HCT116 (cell line): ENCODE results near the gene FTSJ3. TPM values are rescaled to one million over a fixed set of nuclear protein-coding genes. Genes with fewer than 3 reads are reported as not detected.

ENCODE experiments used
- ATAC-seq: fragments of 200-7000 bp; cut with Tn5 transposase; 2 replicates; pipeline ENCODE4 v1.9.1; 2020; ENCODE audit warnings: mild to moderate bottlenecking, moderate library complexity
- BruUV-seq: library from RNA; stranded (reverse); fragments of 400-500 nt; replicated peaks from 2 replicates; lab custom pipeline; 2021; lab: Mats Ljungman, UMichigan
- CTCF ChIA-PET: fragments of 300-600 bp; sonication (Branson Sonifier 250); formaldehyde crosslinking; loops from one replicate; lab custom pipeline; 2021; ENCODE audit warnings: antibody characterized with exemption; lab: Charles Lee
- POLR2A ChIA-PET: fragments of 300-600, 350-600 bp; sonication (Branson Sonifier 250); formaldehyde crosslinking; loops from one replicate; lab custom pipeline; 2021; ENCODE audit warnings: antibody characterized with exemption; lab: Charles Lee
- RAD21 ChIA-PET, 2 experiments: fragments of 300-600 bp; sonication (Branson Sonifier 250); formaldehyde crosslinking; loops; one replicate each; lab custom pipeline; 2023; ENCODE audit warnings: low total read pairs in 2 of 2; ENCODE audit not compliant: uncharacterized antibody in 2 of 2, unreplicated experiment in 2 of 2, low non-redundant PET in 1 of 2; lab: Charles Lee
- DNase-seq: peaks from one replicate; pipeline ENCODE4 v3.0.0-alpha.2; 2010; ENCODE audit warnings: low read depth, low spot score
- H2AFZ ChIP-seq: fragments of 200-600 bp; shearing (Covaris generic), sonication (generic); 2 replicates; pipeline ENCODE4 v1.6.1; 2017; ENCODE audit warnings: low read depth, mixed run types, mixed read lengths, antibody characterized with exemption, low read length; ENCODE audit not compliant: poor library complexity, severe bottlenecking
- H3K27ac ChIP-seq: 2 replicates; pipeline ENCODE4 v1.5.1; 2012; ENCODE audit warnings: low read depth, low read length
- H3K27me3 ChIP-seq: fragments of 200-600 bp; sonication (generic); 2 replicates; pipeline ENCODE4 v1.6.1; 2016; ENCODE audit warnings: mixed run types, low read length, mixed read lengths; ENCODE audit not compliant: insufficient read depth
- H3K36me3 ChIP-seq, 2 experiments: fragments of 200-500 bp in 1 of 2; fragments of 200-600 bp in 1 of 2; sonication (Bioruptor generic) in 1 of 2; sonication (generic) in 1 of 2; 2 replicates each; pipeline versions ENCODE4 v1.5.1 to v1.6.1; 2014 to 2016; ENCODE audit warnings: low read length in 2 of 2, inconsistent platforms in 1 of 2, mixed read lengths in 1 of 2, mixed run types in 1 of 2; ENCODE audit not compliant: insufficient read depth in 2 of 2, control insufficient read depth in 1 of 2
- H3K4me1 ChIP-seq, 2 experiments: fragments of 200-600 bp in 1 of 2; sonication (generic) in 1 of 2; 2 replicates each; pipeline versions ENCODE4 v1.5.1 to v1.6.1; 2012 to 2017; ENCODE audit warnings: low read length in 2 of 2, inconsistent platforms in 1 of 2, mild to moderate bottlenecking in 1 of 2, mixed read lengths in 1 of 2, mixed run types in 1 of 2, moderate library complexity in 1 of 2; ENCODE audit not compliant: insufficient read depth in 2 of 2, control insufficient read depth in 1 of 2
- H3K4me2 ChIP-seq: fragments of 200-600 bp; sonication (generic); 2 replicates; pipeline ENCODE4 v1.6.1; 2017; ENCODE audit warnings: mixed run types, low read length, mixed read lengths
- H3K4me3 ChIP-seq, 2 experiments: fragments of 200-600 bp in 1 of 2; sonication (generic) in 1 of 2; replicated peaks in 1 of 2; 2 replicates each; pipeline ENCODE4 v1.5.1; 2011 to 2016; ENCODE audit warnings: low read length in 2 of 2, control low read depth in 1 of 2, low read depth in 1 of 2, mild to moderate bottlenecking in 1 of 2, mixed read lengths in 1 of 2, mixed run types in 1 of 2
- H3K79me2 ChIP-seq: fragments of 200-600 bp; sonication (generic); 2 replicates; pipeline ENCODE4 v1.6.1; 2017; ENCODE audit warnings: mild to moderate bottlenecking, mixed run types, low read length, moderate library complexity, mixed read lengths; ENCODE audit not compliant: insufficient read depth
- H3K9ac ChIP-seq: fragments of 200-600 bp; sonication (generic); 2 replicates; pipeline ENCODE4 v1.6.1; 2016; ENCODE audit warnings: low read length, mixed read lengths
- H3K9me2 ChIP-seq: fragments of 200-600 bp; sonication (generic), shearing (Covaris generic); 2 replicates; pipeline ENCODE4 v1.6.1; 2017; ENCODE audit warnings: mixed run types, mild to moderate bottlenecking, moderate library complexity; ENCODE audit not compliant: insufficient read depth
- H3K9me3 ChIP-seq, 2 experiments: fragments of 200-500 bp in 1 of 2; fragments of 200-600 bp in 1 of 2; sonication (Bioruptor generic) in 1 of 2; sonication (generic) in 1 of 2; 2 replicates each; pipeline ENCODE4 v1.6.1; 2014 to 2017; ENCODE audit warnings: low read length in 2 of 2, mixed read lengths in 2 of 2, inconsistent platforms in 1 of 2, low read depth in 1 of 2, mild to moderate bottlenecking in 1 of 2, mixed run types in 1 of 2, moderate library complexity in 1 of 2; ENCODE audit not compliant: control insufficient read depth in 1 of 2, insufficient read depth in 1 of 2
- H4K20me1 ChIP-seq: fragments of 200-600 bp; sonication (generic), shearing (Covaris generic); 2 replicates; pipeline ENCODE4 v1.6.1; 2017; ENCODE audit warnings: mixed run types, mild to moderate bottlenecking, moderate library complexity; ENCODE audit not compliant: insufficient read depth
- CBX3 ChIP-seq: IDR thresholded peaks from 2 replicates; pipeline ENCODE4 v1.6.1; 2012; ENCODE audit warnings: low read depth
- CEBPB ChIP-seq: IDR thresholded peaks from 2 replicates; pipeline ENCODE4 v1.6.1; 2012; ENCODE audit warnings: low read depth
- EZH2 ChIP-seq: fragments of 200-600 bp; sonication (generic); IDR thresholded peaks from 2 replicates; pipeline ENCODE4 v1.6.1; 2017; ENCODE audit warnings: antibody characterized with exemption, mixed run types
- POLR2A ChIP-seq: IDR thresholded peaks from 2 replicates; pipeline ENCODE4 v1.7.0; 2011; ENCODE audit warnings: borderline replicate concordance; ENCODE audit not compliant: insufficient read depth, insufficient read length; ENCODE audit errors: extremely low read depth
- POLR2AphosphoS5 ChIP-seq: IDR thresholded peaks from 2 replicates; pipeline ENCODE4 v1.6.1; 2011; ENCODE audit warnings: mild to moderate bottlenecking, low read depth, low read length, moderate library complexity
- SIN3A ChIP-seq: IDR thresholded peaks from 2 replicates; pipeline ENCODE4 v1.6.1; 2012; ENCODE audit warnings: low read depth
- SP1 ChIP-seq: IDR thresholded peaks from 2 replicates; pipeline ENCODE4 v1.6.1; 2012; ENCODE audit warnings: low read depth
- SRF ChIP-seq: IDR thresholded peaks from 2 replicates; pipeline ENCODE4 v1.6.1; 2012; ENCODE audit warnings: low read depth
- TCF7L2 ChIP-seq: IDR thresholded peaks from 2 replicates; pipeline ENCODE4 v1.7.0; 2011; ENCODE audit warnings: borderline replicate concordance, inconsistent platforms; ENCODE audit not compliant: insufficient read depth, insufficient read length; ENCODE audit errors: extremely low read depth
- ZNF274 ChIP-seq: fragments of 200-500 bp; sonication (Bioruptor generic); IDR thresholded peaks from 2 replicates; pipeline ENCODE4 v1.6.1; 2014; ENCODE audit warnings: mild to moderate bottlenecking, low read depth, low read length, inconsistent platforms
- intact Hi-C: fragments of 100-400 bp; cut with micrococcal nuclease; formaldehyde crosslinking; loops from 2 replicates; pipeline ENCODE4 v1.10.0; 2022
- total RNA-seq: library from RNA; stranded (reverse); gene quantifications from one replicate; pipeline ENCODE4 v1.2.1, GENCODE V29; 2021; ENCODE audit not compliant: unreplicated experiment
- TF ChIP-seq, protein P1 (sequence below), 3 experiments: fragments of 200-600 bp in 1 of 3; sonication (generic) in 1 of 3; IDR thresholded peaks in 2 of 3; conservative IDR thresholded peaks in 1 of 3; 2 replicates each; pipeline ENCODE4 v1.5.1; 2012 to 2017; ENCODE audit warnings: low read depth in 2 of 3, low read length in 2 of 3, antibody characterized with exemption in 1 of 3, borderline replicate concordance in 1 of 3, control low read depth in 1 of 3, mild to moderate bottlenecking in 1 of 3, mixed read lengths in 1 of 3, mixed run types in 1 of 3, moderate library complexity in 1 of 3; ENCODE audit not compliant: insufficient read depth in 1 of 3
- TF ChIP-seq, protein P2 (sequence below): IDR thresholded peaks from 2 replicates; pipeline ENCODE4 v1.6.1; 2012

Gene FTSJ3
- total RNA-seq, 1 experiment from 2014 or later, result 70.9 TPM

GRCh38 chr17:63822537-63822936, 4.9 kb downstream of the FTSJ3 start:
- Histone ChIP-seq H3K27me3 (no peaks in the 10 kb centered on the region), H3K4me2 (no peak overlapping the region), H3K9me2 (no peaks in the 10 kb centered on the region), H3K36me3 (peaks cover 75 to 78% of the 10 kb centered on the region in 2 experiments), H3K9me3 (no peaks in the 10 kb centered on the region), H3K4me3 (no peak overlapping the region), H3K27ac (no peak overlapping the region), H2AFZ (no peak overlapping the region), H4K20me1 (peaks cover 8% of the 10 kb centered on the region; the same call in 1 of the 2 replicates), H3K79me2 (peaks cover 82% of the 10 kb centered on the region), H3K4me1 (peaks cover 4 to 8% of the 10 kb centered on the region in 2 experiments; a peak in 2 of 4 replicates), H3K9ac (no peak overlapping the region)
- no peak for ATAC-seq
- RAD21 ChIA-PET, result no interaction called here
- no TSS peak for BruUV-seq
- POLR2A ChIA-PET, result no interaction called here
- TF ChIP-seq EZH2 (no peak), SRF (no peak), ZNF274 (no peak), POLR2AphosphoS5 (no peak), POLR2A (no peak), SIN3A (no peak), CBX3 (no peak), SP1 (no peak), TCF7L2 (no peak), CEBPB (no peak)
- TF ChIP-seq, protein P1, sequence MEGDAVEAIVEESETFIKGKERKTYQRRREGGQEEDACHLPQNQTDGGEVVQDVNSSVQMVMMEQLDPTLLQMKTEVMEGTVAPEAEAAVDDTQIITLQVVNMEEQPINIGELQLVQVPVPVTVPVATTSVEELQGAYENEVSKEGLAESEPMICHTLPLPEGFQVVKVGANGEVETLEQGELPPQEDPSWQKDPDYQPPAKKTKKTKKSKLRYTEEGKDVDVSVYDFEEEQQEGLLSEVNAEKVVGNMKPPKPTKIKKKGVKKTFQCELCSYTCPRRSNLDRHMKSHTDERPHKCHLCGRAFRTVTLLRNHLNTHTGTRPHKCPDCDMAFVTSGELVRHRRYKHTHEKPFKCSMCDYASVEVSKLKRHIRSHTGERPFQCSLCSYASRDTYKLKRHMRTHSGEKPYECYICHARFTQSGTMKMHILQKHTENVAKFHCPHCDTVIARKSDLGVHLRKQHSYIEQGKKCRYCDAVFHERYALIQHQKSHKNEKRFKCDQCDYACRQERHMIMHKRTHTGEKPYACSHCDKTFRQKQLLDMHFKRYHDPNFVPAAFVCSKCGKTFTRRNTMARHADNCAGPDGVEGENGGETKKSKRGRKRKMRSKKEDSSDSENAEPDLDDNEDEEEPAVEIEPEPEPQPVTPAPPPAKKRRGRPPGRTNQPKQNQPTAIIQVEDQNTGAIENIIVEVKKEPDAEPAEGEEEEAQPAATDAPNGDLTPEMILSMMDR (IDR thresholded peaks at IDR 0.05 in 2 of 3, conservative IDR thresholded peaks at IDR 0.05 in 1 of 3; ENCODE audit: borderline replicate concordance in 1 of 3, insufficient read depth in 1 of 3, low read depth in 2 of 3, low read length in 2 of 3), result no peak
- TF ChIP-seq, protein P2, sequence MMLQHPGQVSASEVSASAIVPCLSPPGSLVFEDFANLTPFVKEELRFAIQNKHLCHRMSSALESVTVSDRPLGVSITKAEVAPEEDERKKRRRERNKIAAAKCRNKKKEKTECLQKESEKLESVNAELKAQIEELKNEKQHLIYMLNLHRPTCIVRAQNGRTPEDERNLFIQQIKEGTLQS, result no peak
- no peak for DNase-seq
- intact Hi-C loops, result no loop called here
- CTCF ChIA-PET, result no interaction called here
